ENCODE results near the gene LMNTD2.
A peak's percentile ranks its signal among the peaks of the same experiment; 100 is the strongest.

Gene LMNTD2

DNA sequence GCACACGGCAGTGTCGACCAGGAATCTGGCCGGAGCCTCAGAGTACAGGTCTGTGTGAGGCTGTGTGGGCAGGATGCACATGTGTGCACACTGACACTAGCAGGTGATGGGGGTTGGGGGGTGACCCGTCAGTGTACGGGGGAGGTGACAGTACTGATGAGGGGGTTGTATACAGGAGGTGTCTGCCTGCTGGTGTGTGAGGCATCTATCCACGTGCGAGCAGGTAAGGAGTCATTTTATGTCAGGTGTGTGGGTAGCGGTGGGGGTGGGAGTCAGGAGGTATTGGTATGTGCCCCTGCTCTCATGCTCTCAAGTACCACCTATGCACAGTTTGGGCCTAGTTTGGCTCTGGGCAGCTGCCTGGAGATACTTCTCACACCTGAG, 11.3 kb upstream of the LMNTD2 start:
- Histone ChIP-seq H3K79me2 (ENCODE audit: insufficient read depth, low read length) (peaks cover under 1% of the 10 kb centered on the region), H3K27ac (ENCODE audit: low read depth, low read length, poor library complexity, severe bottlenecking) (no peak overlapping the region), H4K20me1 (ENCODE audit: insufficient read depth, low read length) (no peaks in the 10 kb centered on the region), H2AFZ (ENCODE audit: low read length) (no peak overlapping the region), H3F3A (ENCODE audit: insufficient read depth, low read length) (no peaks in the 10 kb centered on the region), H3K9ac (ENCODE audit: low read length) (no peak overlapping the region), H3K9me3 (ENCODE audit: low read length) (no peaks in the 10 kb centered on the region), H3K4me2 (ENCODE audit: low read length) (no peak overlapping the region), H3K4me3 (ENCODE audit: low read depth, low read length, poor library complexity, severe bottlenecking) (no peak overlapping the region), H3K27me3 (ENCODE audit: insufficient read depth, low read length) (peaks cover 5% of the 10 kb centered on the region; the same call in 1 of the 2 replicates), H3K9me2 (ENCODE audit: low read depth, low read length) (no peaks in the 10 kb centered on the region), H3K4me1 (ENCODE audit: insufficient read depth, low read length, severe bottlenecking) (peaks cover 37% of the 10 kb centered on the region), H3K36me3 (ENCODE audit: insufficient read depth, low read length) (no peaks in the 10 kb centered on the region)
- TF ChIP-seq, protein P1, sequence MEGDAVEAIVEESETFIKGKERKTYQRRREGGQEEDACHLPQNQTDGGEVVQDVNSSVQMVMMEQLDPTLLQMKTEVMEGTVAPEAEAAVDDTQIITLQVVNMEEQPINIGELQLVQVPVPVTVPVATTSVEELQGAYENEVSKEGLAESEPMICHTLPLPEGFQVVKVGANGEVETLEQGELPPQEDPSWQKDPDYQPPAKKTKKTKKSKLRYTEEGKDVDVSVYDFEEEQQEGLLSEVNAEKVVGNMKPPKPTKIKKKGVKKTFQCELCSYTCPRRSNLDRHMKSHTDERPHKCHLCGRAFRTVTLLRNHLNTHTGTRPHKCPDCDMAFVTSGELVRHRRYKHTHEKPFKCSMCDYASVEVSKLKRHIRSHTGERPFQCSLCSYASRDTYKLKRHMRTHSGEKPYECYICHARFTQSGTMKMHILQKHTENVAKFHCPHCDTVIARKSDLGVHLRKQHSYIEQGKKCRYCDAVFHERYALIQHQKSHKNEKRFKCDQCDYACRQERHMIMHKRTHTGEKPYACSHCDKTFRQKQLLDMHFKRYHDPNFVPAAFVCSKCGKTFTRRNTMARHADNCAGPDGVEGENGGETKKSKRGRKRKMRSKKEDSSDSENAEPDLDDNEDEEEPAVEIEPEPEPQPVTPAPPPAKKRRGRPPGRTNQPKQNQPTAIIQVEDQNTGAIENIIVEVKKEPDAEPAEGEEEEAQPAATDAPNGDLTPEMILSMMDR (IDR thresholded peaks at IDR 0.05; ENCODE audit: low read length) = no peak
- TF ChIP-seq EZH2 (IDR thresholded peaks at IDR 0.05; ENCODE audit: borderline replicate concordance, low read length) = no peak

DNA sequence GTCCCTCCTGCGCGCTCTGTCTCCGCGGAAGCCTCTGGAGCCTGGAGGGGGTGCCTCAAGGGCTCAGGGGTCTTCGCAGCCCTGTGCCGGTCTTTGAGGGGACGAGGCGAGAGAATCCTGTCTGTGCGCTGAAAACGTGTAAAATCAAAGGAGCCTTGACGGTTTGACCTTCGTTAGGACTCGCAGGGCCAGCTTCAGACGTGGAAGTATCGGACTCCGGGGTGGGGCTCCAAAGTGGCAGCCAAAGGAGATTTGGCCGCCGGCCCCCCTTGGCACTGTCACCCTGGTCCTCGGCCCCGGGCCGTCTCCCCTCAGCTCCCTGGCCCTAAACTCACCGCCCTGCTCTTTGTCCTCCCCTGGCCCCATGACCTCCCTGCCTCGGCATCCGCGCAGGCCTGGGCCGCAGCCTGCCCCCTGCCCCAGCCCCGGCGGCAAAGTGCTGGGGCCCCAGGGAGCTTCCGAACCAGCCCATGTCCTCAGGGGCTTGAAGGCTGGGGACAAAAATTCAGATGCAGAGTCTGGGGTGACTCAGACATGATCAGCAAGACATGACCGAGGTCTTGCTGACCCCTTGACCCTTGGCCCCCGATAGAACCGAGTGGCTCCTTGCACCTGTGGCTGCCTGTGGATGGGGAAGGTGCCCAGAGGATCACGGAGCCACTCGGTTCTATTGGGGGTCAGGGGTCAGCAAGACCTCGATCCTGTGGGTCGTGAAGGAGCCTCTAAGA, 8.8 kb upstream of the LMNTD2 start:
- Histone ChIP-seq H3K79me2 (ENCODE audit: insufficient read depth, low read length) (no peaks in the 10 kb centered on the region), H4K20me1 (ENCODE audit: insufficient read depth, low read length) (no peaks in the 10 kb centered on the region), H3K4me1 (ENCODE audit: insufficient read depth, low read length, severe bottlenecking) (peaks cover 29% of the 10 kb centered on the region), H3K9me2 (ENCODE audit: low read depth, low read length) (no peaks in the 10 kb centered on the region), H3K4me3 (ENCODE audit: low read depth, low read length, poor library complexity, severe bottlenecking) (peak overlapping the region; percentile 85), H3F3A (ENCODE audit: insufficient read depth, low read length) (no peaks in the 10 kb centered on the region), H3K9ac (ENCODE audit: low read length) (peak overlapping the region; percentile 97), H3K27ac (ENCODE audit: low read depth, low read length, poor library complexity, severe bottlenecking) (no peak overlapping the region), H2AFZ (ENCODE audit: low read length) (no peak overlapping the region), H3K36me3 (ENCODE audit: insufficient read depth, low read length) (no peaks in the 10 kb centered on the region), H3K27me3 (ENCODE audit: insufficient read depth, low read length) (peaks cover 5% of the 10 kb centered on the region; the same call in 1 of the 2 replicates), H3K4me2 (ENCODE audit: low read length) (peak overlapping the region; percentile 100), H3K9me3 (ENCODE audit: low read length) (no peaks in the 10 kb centered on the region)
- TF ChIP-seq, protein P1 (IDR thresholded peaks at IDR 0.05; ENCODE audit: low read length) = no peak
- no peak for TF ChIP-seq EZH2 (IDR thresholded peaks at IDR 0.05; ENCODE audit: borderline replicate concordance, low read length)

DNA sequence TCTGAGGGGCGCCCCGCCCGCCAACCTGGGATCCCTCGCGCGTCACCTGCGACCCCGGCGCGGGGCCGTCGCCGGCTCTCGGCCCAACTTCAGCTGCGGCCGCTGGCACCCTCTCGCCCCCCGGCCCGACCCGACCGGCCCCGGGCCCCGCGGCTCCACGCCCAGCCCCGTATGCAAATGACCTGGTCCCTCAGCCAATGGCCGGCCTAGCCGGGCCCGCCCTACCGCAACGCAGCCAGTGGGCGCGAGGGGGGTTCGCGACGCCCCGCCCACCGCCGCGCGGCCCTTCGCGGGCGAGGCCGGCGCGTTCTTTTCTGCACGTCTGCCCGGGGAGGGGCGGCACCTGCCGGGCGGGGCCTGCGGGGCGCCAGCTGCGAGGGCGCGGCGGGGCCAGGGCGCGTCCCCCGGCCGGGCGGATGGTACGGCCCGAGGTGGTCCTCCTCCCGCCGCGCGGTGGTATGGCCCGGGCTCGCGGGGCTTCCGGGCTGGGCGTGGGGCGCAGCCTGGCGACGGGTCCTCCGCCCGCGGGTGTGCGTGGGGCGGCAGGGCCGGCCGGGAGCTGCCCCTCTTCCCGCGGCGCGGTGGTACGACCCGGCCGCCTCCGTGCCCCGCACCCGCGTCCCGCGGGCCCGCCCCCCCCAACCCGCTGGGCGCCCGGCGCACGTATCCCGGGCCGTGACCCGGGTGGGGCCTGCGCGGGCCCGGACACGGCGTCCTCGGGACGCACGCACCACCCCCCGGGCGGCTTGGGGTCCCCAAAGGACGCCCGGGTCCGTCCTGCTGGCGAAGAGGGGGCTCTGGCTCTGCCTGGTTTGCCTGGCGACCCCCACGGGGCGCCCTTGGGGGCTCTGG, 8.0 kb upstream of the LMNTD2 start:
- H3K4me1 ChIP-seq (ENCODE audit: insufficient read depth, low read length, severe bottlenecking) = peaks cover 25% of the 10 kb centered on the region
- H2AFZ ChIP-seq (ENCODE audit: low read length) = no peak overlapping the region
- H3K27ac ChIP-seq (ENCODE audit: low read depth, low read length, poor library complexity, severe bottlenecking) = no peak overlapping the region
- no peaks in the 10 kb centered on the region for H3K79me2 ChIP-seq (ENCODE audit: insufficient read depth, low read length)
- no peaks in the 10 kb centered on the region; the same call in 1 of the 2 replicates for H3K36me3 ChIP-seq (ENCODE audit: insufficient read depth, low read length)
- no peaks in the 10 kb centered on the region for H3K9me3 ChIP-seq (ENCODE audit: low read length)
- no peaks in the 10 kb centered on the region for H3K9me2 ChIP-seq (ENCODE audit: low read depth, low read length)
- peak overlapping the region; percentile 85 for H3K4me3 ChIP-seq (ENCODE audit: low read depth, low read length, poor library complexity, severe bottlenecking)
- H4K20me1 ChIP-seq (ENCODE audit: insufficient read depth, low read length) = no peaks in the 10 kb centered on the region
- no peaks in the 10 kb centered on the region for H3F3A ChIP-seq (ENCODE audit: insufficient read depth, low read length)
- TF ChIP-seq, protein P1 (IDR thresholded peaks at IDR 0.05; ENCODE audit: low read length) = no peak
- peak overlapping the region; percentile 100 for H3K4me2 ChIP-seq (ENCODE audit: low read length)
- peaks cover 5% of the 10 kb centered on the region; the same call in 1 of the 2 replicates for H3K27me3 ChIP-seq (ENCODE audit: insufficient read depth, low read length)
- H3K9ac ChIP-seq (ENCODE audit: low read length) = peak overlapping the region; percentile 97
